HG03159 (cell line): ENCODE results near the gene MUC2.

Experiments
- ATAC-seq: cut with Tn5 transposase; IDR thresholded peaks from one replicate; pipeline ENCODE4 v1.9.1; 2021; ENCODE audit warnings: mild to moderate bottlenecking, moderate library complexity; ENCODE audit not compliant: unreplicated experiment

MUC2 gene

GRCh38 chr11:1074244-1075221, at the start of gene MUC2:
TSS of gene MUC2 (plus strand) at chr11:1074874.
- ATAC-seq, result no peak

DNA sequence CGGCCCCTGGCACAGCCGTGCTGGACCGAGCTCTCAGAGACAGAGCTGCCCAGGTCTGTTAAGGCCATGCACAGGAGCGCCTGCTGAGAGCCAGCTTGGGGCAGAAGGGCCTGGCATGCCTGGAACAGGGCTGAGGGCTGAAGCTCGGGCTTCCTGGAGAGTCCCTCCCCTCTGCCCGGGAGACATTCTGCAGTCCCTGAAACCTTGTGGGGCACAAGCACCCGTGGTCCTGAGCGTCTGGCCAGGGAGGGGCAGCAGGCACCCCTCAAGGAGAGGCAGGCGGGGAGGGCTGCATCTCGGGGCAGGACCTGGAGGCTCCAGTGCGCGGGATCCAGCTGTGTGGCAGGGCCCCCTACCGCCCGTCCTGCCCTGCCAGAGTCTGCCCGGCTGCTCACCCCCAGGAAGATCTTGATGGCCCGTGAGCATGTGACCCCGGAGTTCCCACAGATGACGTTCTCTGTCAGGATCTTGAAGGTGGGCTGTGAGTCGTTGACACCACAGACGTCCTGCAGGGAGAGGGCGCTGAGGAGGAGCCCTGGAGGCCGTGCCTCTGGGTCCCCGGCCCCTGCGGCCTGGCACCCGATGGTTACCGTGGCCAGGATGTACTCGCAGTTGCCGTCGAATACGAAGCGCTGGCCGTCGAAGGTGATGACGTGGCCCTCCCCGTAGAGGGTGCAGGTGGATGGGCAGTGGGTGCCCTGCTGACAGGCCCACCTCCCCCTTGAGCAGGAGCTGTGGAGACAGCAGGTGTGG, 49.1 kb upstream of the MUC2 start:
- no peak for ATAC-seq

- no peak for ATAC-seq
Measured at GRCh38 chr11:1026163-1026450, 48.6 kb upstream of the MUC2 start.

DNA sequence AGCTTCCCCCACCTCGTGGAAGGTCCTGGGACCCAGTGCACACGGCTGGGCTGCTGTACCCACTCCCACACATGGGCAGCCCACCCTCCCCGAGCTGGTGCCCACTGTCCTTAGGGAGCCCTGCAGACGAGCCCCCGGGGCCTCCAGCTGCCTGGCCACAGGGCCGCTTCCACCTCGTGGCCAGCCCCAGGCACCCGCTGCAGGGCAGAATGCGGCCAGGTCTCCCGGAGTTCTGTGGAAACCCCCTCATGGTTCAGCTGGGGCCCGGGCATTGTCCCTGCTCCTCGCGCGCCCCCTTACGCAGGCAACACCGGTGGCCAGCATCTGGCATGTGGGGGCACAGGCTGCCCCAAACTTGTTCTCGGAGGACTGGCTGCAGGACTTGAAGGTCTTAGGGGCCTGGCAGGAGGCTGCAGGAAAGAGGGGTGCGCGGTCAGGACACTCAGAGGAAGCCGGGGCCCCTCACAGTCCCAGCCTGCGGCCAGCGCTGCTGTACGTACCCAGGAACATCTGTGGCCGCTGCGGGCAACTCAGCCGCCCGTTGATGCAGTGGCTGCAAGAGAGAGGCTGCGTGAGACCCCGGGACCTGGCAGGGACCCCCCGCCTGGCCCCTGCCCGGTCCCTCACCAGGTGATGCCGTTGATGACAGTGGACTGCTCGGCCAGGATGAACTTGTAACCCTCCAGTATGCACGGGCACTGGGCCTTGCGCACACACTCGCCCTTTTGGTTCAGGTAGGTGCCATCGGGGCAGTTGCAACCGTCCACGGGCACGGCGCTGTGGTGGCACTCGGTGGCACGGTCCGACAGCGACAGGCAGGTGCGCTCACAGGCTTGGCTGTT, 47.8 kb upstream of the MUC2 start:
- ATAC-seq, result no peak

- ATAC-seq, result no peak
Measured at GRCh38 chr11:1027483-1028290, 47.0 kb upstream of the MUC2 start.

- ATAC-seq, result no peak
Measured at GRCh38 chr11:1028291-1028540, 46.5 kb upstream of the MUC2 start.

GRCh38 chr11:1028616-1029015, 46.1 kb upstream of the MUC2 start:
- ATAC-seq, result no peak

DNA sequence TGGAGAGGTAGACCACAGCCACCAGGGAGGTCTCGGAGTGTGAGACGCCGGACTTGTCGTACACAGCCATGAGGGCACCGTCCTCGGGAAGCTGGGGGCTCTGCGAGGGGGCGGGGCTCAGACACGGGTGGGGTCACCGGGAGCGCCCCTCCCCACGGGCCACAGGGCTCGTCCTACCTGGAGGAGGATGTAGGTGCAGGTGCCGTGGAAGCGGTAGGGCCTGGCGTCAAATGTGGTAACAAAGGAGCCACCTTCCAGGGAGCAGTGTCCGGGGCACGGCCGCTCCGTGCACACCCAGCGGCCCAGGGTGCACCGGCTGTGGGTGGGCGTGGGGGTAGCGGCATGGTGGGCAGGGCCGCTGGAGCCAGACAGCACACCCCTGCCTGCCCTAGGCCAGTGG, 45.6 kb upstream of the MUC2 start:
- no peak for ATAC-seq

DNA sequence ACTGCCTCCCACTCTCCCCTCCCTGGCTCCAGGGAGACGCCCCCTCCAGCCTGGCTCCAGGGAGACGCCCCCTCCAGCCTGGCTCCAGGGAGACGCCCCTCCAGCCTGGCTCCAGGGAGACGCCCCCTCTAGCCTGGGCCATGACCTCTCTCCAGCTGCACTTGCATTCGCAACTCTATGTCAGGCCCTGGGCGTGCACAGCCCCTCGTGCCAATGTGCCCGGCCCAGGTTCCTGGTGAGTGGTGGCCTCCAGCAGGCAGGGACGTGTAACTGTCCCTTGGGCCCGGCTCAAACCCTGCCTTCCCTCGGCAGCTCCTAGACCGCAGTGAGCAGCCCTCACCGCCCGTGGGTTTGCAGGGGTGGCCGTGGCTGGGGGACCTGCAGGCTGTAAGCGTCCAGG, 45.0 kb upstream of the MUC2 start:
- ATAC-seq, result no peak

DNA sequence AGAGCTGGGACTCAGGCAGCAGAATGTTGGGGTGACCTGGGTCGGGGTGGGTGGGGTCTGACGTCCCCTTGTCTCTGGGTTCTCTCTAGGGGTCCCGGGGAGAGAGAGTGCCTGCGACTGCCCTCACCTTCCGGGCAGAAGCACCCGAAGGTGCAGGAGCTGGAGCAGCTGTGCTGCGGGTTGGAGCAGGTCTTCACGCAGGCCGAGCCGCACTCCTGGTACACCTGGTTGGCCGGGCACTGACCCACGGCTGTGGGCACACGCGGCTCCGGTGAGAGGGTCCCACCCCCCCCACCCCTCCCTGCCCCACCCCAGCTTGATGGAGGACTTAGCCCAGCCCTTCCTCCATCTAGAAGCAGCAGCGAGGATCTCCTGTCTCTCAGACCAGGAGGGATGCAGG, 44.6 kb upstream of the MUC2 start:
- no peak for ATAC-seq

DNA sequence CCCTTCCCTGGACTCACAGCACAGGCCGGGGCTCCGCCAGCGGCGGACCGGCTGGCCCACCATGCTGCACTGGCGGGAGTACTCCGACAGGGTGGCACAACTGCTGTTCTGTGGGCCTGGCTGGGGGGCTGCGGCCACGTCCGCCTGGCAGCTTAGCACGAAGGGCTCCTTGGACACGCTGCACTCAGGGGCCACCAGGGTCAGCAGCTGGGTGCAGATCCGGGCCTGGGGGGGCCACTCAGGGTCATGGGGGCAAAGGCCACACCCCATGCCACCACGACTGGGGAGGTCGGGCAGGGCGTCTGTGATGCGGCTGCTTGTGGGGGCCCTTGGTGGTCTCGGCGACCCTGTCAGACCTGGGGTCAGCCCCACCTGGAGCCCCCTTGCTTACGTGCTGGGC, 44.1 kb upstream of the MUC2 start:
- ATAC-seq, result no peak

DNA sequence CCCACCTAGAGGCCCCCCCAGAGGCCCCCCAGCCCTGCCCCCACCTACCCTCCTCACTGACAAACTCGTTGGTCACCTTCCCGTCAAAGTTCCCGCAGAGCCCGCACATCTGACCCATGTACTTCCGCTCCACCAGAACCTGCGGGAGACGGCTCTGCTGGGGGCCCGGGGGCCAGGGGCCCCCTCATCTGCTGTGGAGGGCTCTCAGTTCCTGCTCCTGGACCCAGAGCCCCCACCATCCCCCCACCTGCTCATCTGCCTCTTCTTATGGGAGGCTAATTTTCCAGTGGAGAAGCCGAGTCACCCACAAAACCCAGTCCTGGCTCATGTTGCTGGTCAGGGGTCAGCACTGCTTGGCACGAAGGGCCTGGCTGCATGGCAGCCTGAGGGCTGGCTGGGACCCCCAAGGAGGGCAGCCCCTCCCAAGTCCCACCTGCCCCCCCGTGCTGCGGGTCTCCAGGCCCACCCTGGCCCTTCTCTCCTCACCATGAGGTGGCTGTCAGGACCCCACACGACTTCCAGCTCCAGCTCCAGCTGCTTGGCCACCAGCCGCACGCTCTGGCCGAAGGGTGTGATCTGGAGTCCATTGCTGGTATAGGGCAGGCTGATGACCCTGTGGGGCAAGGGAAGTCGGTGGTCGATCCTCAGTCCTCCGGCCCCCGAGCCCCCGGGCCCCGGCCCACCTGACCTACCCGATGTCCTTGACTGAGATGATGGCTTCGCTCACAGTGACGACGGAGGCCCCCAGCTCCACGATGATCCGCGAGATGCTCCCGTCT, 43.4 kb upstream of the MUC2 start:
- no peak for ATAC-seq

DNA sequence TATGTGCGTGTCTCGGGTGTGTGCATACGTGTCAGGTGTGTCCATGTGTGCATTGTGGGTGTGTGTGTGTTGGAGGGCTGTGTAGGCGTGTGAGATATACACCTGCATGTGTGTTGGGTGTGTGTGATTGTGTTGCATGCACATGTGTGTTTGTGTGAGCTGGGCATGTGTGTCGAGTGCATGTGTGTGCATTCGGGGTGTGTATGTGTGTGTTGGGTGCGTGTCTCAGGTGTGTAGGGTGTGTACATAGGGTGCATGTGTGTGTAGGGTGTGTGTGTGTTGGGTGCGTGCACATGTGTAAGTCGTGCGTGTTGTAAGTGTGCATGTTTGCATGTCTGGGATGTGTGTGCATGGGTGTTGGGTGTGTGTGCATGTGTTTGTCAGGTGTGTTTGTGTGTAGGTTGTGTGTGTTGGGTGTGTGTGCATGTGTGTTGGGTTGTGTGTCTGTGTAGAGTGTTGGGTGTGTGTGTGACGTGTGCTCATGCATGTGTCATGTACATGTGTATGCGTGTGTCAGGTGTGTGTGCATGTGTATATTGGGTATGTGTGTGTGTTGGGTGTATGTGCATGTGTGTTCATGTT, 42.3 kb upstream of the MUC2 start:
- ATAC-seq, result no peak

DNA sequence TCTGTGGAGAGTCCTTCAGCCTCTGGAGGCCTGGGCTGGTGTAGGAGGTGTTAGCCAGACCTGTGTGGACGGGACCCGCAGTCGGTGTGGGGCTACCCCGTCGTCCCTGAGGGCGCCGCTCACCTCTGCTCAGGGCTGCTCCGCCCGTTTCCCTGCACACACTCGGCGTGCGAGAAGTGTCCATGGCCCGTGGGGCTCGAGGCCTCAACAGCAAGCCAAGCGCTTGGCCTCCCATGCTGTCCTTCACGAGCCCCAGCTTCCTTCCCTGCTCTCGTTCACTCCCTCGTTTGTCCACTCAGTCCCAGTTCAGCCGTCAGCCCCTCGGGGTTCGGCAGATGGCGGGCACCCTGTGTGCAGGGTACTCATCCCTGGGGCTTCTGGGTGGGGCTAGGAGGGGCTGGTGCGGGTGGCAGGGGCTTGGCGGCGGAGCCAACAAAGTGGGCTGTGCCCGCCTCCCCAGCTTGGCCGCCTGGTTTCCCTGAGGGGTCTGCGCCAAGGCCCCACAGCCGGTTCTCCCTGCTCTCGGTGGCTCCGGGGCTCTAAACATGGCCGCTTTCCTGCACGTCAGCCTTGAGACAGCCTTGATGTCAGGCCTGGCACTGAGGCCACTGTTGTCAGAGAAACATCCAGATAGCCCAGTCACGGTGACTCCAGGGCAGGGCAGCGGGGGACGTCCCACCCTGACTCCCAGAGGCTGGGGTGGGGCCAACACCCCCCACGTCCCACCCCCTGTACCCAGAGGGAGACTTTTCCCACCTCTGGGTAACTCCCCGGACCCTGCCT, 41.5 kb upstream of the MUC2 start:
- ATAC-seq, result no peak

DNA sequence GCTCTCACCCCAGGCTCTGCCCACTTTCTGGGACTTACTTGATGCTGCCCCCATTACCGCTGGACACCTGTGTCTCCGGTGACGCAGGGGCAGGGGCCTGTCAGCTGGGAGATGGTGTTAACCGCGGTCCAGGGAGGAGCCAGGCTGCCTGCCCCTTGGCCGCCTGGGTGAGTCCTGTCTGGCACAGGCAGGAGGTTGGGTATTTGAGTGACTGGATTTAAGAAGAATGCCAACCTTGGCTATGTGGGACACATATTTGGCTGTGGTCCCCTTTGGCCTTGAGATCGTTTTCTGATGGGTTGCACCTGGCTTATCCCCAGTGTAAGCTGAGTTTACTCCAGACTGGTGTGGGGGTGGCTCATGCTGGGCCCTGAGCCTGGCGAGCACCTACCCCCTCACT, 40.7 kb upstream of the MUC2 start:
- no peak for ATAC-seq

- ATAC-seq, result no peak
Measured at GRCh38 chr11:1034456-1035295, 40.0 kb upstream of the MUC2 start.

DNA sequence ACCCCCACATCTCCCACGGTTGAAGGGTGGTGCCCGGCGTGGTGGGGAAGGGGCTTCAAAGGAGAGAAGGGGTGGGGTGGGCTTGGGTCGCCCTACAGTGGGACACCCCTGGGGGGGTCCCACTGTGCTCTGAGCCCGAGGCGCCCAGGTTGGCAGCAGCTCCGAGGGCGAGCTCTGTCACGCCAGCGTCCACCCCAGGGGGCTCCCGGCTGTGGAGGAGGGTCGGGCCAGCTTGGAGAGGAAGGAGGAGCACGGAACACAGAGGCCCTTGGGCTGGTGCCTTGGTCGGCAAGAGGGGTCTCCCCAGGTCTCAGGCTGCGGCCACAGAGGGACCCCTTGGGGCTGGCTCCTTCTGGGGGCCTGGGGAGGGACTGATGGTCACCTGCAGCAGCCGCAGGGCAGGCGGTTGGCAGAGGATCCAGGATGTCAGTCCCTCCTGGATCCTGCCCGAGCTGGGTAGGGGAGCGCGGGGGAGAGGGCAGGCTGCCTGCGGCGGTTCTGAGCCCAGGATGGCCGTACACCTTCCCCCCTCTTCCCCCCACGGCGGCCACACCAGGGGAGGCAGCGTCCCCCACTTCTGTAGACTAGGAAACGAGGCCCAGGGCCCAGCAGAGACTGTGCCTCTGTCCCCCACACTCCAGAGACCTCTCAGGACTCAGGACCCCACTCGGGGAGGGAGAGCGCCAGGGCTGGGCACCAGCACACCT, 38.9 kb upstream of the MUC2 start:
- ATAC-seq, result no peak
